Endodermal cell (in vitro differentiated cells): ENCODE data around the gene ZNF70. TPM values are rescaled to one million over a fixed set of nuclear protein-coding genes. Genes with fewer than 3 reads are reported as not detected.
A peak's percentile ranks its signal among the peaks of the same experiment; 100 is the strongest.

Source experiments
- DNase-seq: peaks from one replicate; pipeline ENCODE4 v3.0.0-alpha.2; 2017
- H3K27ac ChIP-seq: 2 replicates; pipeline ENCODE4 v1.5.1; 2013; ENCODE audit warnings: mild to moderate bottlenecking, low read depth, low read length, moderate library complexity
- H3K27me3 ChIP-seq: 2 replicates; pipeline ENCODE4 v1.6.1; 2013; ENCODE audit warnings: mild to moderate bottlenecking, low read length, moderate library complexity; ENCODE audit not compliant: insufficient read depth, control insufficient read depth, poor library complexity, severe bottlenecking
- H3K36me3 ChIP-seq: 2 replicates; pipeline ENCODE4 v1.7.0; 2013; ENCODE audit warnings: mild to moderate bottlenecking, low read length, moderate library complexity; ENCODE audit not compliant: control insufficient read depth, insufficient read depth
- H3K4me1 ChIP-seq: one replicate; pipeline ENCODE4 v1.7.0; 2013; ENCODE audit warnings: low read length; ENCODE audit not compliant: control insufficient read depth, insufficient read depth
- H3K4me3 ChIP-seq: 2 replicates; pipeline ENCODE4 v1.5.1; 2013; ENCODE audit warnings: mild to moderate bottlenecking, low read length, moderate library complexity
- H3K9ac ChIP-seq: 2 replicates; pipeline ENCODE4 v1.6.1; 2013; ENCODE audit warnings: mild to moderate bottlenecking, low read length, moderate library complexity; ENCODE audit not compliant: poor library complexity, severe bottlenecking; ENCODE audit errors: extremely low read depth
- H3K9me3 ChIP-seq: 2 replicates; pipeline ENCODE4 v1.6.1; 2013; ENCODE audit warnings: mild to moderate bottlenecking, low read length, moderate library complexity; ENCODE audit not compliant: control insufficient read depth
- H3K27ac Mint-ChIP-seq: 2 replicates; pipeline ENCODE4 v1.8.0; 2020; ENCODE audit warnings: mixed read lengths
- H3K27me3 Mint-ChIP-seq: 2 replicates; pipeline ENCODE4 v1.8.0; 2021; ENCODE audit warnings: mild to moderate bottlenecking, mixed read lengths; ENCODE audit not compliant: insufficient read depth
- H3K36me3 Mint-ChIP-seq: 2 replicates; pipeline ENCODE4 v1.8.0; 2020; ENCODE audit warnings: low read depth, mixed read lengths
- H3K4me1 Mint-ChIP-seq: 2 replicates; pipeline ENCODE4 v1.8.0; 2020; ENCODE audit warnings: mixed read lengths
- H3K4me3 Mint-ChIP-seq: 2 replicates; pipeline ENCODE4 v1.8.0; 2020; ENCODE audit warnings: mild to moderate bottlenecking, moderate library complexity, mixed read lengths
- H3K9me3 Mint-ChIP-seq: 2 replicates; pipeline ENCODE4 v1.8.0; 2020; ENCODE audit warnings: mild to moderate bottlenecking, mixed read lengths
- WGBS, 2 experiments: methylation state at CpG; one replicate each; pipeline versions ENCODE4 v1.1.5 to v1.1.7; 2013; ENCODE audit warnings: missing lambda C conversion rate in 2 of 2, mixed read lengths in 1 of 2; ENCODE audit not compliant: insufficient coverage in 1 of 2, insufficient read length in 1 of 2; 5-methylcytosine and 5-hydroxymethylcytosine counted together
- total RNA-seq, 2 donors: library from RNA; stranded (reverse); fragmentation: NEBNext Ultra II Directional in 1 of 2; extraction: Animal tissue kit (Norgen Biotek cat#: 25700) in 1 of 2; gene quantifications; 2 replicates in 1 of 2; 3 replicates in 1 of 2; pipeline ENCODE4 v1.2.1, GENCODE V29; 2021
- TF ChIP-seq, protein P1 (sequence below): fragments of 200-600 bp; sonication (generic); conservative IDR thresholded peaks from 2 replicates; pipeline ENCODE4 v1.5.0; 2021; ENCODE audit warnings: antibody characterized with exemption, mild to moderate bottlenecking

The ZNF70 gene
- total RNA-seq, 2 donors from 2014 or later: 4.7 to 5.7 TPM

DNA sequence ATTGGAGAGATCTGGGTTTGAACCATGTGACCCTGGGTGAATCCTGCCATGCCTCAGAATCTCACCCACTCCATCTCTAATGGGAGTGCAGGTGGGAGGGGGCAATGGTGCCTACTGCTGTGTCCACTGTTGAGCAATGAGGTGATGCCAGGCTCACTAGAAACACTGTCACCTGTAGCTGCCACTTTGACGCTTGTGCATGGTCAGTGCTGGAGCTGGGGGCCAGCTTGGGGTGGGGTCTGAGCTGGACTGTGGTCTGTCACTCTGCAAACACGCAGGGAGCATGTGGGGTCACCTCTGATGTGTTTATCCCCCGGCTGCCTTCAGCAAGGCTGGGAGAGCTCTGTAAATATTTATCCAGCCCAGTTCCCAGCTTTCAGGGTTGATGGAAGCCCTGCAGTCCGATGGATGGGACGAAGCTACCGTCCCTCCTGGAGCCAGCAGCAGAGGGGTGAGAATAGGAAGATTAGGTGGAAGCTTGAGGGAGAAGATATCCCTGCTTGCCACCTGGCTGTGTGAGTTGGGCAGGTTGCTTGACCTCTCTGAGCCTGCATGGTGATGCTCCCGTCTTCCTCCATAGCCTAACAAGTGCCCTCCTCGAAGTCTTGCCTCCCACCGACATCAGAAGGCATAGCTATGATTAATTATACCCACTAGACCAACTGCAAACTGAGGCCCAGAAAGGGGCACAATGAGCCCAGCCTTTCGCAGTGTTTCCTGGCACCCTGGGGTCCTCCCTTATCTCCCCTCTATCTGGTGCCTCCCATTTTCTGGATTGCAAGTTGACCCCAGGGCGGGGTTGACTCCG is 23.4 kb upstream of the ZNF70 start:
- TF ChIP-seq, protein P1, sequence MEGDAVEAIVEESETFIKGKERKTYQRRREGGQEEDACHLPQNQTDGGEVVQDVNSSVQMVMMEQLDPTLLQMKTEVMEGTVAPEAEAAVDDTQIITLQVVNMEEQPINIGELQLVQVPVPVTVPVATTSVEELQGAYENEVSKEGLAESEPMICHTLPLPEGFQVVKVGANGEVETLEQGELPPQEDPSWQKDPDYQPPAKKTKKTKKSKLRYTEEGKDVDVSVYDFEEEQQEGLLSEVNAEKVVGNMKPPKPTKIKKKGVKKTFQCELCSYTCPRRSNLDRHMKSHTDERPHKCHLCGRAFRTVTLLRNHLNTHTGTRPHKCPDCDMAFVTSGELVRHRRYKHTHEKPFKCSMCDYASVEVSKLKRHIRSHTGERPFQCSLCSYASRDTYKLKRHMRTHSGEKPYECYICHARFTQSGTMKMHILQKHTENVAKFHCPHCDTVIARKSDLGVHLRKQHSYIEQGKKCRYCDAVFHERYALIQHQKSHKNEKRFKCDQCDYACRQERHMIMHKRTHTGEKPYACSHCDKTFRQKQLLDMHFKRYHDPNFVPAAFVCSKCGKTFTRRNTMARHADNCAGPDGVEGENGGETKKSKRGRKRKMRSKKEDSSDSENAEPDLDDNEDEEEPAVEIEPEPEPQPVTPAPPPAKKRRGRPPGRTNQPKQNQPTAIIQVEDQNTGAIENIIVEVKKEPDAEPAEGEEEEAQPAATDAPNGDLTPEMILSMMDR: no peak
- Mint-ChIP-seq H3K4me1 (peaks cover 23% of the 10 kb centered on the region), H3K27me3 (peaks cover 34% of the 10 kb centered on the region), H3K36me3 (no peaks in the 10 kb centered on the region), H3K4me3 (no peak overlapping the region), H3K27ac (no peak overlapping the region), H3K9me3 (no peaks in the 10 kb centered on the region)
- H3K4me3 ChIP-seq: no peak overlapping the region
- no peaks in the 10 kb centered on the region for H3K9me3 ChIP-seq
- no peaks in the 10 kb centered on the region for H3K27me3 ChIP-seq
- no peak for DNase-seq
- no peaks in the 10 kb centered on the region for H3K36me3 ChIP-seq
- 82 to 83% methylated on average over 9 to 12 of the region's 12 CpGs for WGBS, 2 experiments
- no peak overlapping the region for H3K27ac ChIP-seq
- no peak overlapping the region for H3K9ac ChIP-seq
- H3K4me1 ChIP-seq: peaks cover 5% of the 10 kb centered on the region

DNA sequence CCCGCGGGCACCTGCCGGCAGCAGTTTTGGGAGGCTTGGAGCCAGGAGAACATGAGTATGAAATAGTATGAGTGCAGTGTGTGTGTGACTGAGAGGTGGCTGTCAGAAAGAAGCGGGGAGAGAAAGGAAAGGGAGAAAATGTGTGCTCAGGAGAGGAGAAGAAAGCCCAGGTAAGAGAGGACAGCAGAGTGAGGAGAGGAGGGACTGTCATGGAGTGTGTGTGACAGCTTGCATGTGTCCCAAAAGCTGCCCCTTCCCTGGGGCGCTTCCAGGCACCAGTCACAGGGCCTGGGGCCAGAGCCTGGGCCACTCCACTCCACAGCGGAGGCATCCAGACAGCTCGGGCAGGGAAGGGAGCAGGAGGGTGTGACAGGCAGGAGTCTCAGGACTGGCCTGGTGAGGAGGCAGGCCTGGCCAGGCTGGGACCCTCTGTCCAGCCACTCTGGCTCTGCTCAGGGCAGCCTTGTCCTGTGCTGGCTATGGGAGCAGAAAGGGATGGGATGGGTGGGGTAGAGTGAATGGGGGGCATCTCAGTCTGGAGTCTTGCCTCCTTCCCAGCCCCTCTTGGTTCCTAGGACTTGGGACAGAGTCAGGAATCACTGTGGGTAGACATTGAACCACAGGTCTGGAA is 22.7 kb upstream of the ZNF70 start:
- no peak overlapping the region for H3K9ac ChIP-seq
- H3K4me1 Mint-ChIP-seq: peaks cover 23% of the 10 kb centered on the region
- DNase-seq: no peak

DNA sequence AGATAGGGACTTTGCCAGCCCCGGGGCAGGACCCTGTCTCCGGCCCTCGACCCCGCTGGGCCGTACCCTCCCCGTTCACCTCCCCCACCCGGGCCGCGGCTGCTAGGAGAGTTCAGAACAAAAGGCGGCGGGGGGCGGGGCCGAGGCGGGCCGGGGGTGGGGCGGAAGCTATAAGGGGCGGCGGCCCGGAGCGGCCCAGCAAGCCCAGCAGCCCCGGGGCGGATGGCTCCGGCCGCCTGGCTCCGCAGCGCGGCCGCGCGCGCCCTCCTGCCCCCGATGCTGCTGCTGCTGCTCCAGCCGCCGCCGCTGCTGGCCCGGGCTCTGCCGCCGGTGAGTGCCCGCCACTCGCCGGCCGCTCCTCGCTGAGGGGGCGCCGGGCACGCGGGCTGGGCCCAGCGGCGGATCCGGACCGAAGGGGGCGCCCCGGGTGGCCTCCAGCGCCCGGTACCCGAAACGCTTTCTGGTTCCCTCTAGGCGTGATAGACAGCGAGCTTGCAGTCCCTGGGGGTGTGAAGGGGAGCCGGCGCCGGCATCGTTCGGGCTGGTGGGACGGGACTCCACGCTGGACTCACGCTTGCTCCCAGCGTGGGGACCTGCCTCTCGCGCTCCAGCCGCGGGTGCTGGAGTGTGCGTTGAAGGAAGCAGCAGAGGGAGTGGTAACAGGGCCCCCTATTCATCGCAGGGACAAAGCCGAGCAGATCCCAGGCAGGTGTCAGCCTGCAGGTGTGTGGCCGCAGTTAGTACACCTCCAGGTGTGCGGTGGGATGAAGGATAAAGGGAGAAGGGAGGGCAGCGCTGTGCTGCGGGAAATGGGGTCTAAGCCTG is 21.9 kb upstream of the ZNF70 start, which contains the start of gene MMP11:
TSS of gene MMP11 (plus strand) at position 201 of the 825 bp plus-strand sequence. CDS start at position 223, 22 bp downstream.
- H3K27ac Mint-ChIP-seq: no peak within 1 kb of the TSS
- H3K27me3 Mint-ChIP-seq: peaks cover 39% of the 10 kb centered on the region
- H3K4me3 ChIP-seq: peak within 1 kb of the TSS; percentile 78
- WGBS, 2 experiments: 3 to 6% methylated on average over 33 to 79 of the region's 79 CpGs
- no peaks in the 10 kb centered on the region for H3K27me3 ChIP-seq
- H3K27ac ChIP-seq: no peak within 1 kb of the TSS
- H3K36me3 Mint-ChIP-seq: no peaks in the 10 kb centered on the region
- peak within 1 kb of the TSS; percentile 65 for H3K4me3 Mint-ChIP-seq
- no peaks in the 10 kb centered on the region for H3K36me3 ChIP-seq
- no peaks in the 10 kb centered on the region for H3K9me3 ChIP-seq
- peaks cover 23% of the 10 kb centered on the region for H3K4me1 Mint-ChIP-seq
- H3K9me3 Mint-ChIP-seq: no peaks in the 10 kb centered on the region
- TF ChIP-seq, protein P1: peak; percentile 28
- H3K9ac ChIP-seq: peak within 1 kb of the TSS; percentile 51
- peaks cover 5% of the 10 kb centered on the region for H3K4me1 ChIP-seq
- peak; percentile 91 for DNase-seq

More for the DNA sequence above, 22.7 kb upstream of the ZNF70 start:
- Mint-ChIP-seq H3K27me3 (peaks cover 39% of the 10 kb centered on the region), H3K36me3 (no peaks in the 10 kb centered on the region), H3K9me3 (no peaks in the 10 kb centered on the region), H3K27ac (no peak overlapping the region), H3K4me3 (peak overlapping the region; percentile 65)
- Histone ChIP-seq H3K4me1 (peaks cover 5% of the 10 kb centered on the region), H3K27me3 (no peaks in the 10 kb centered on the region), H3K4me3 (peak overlapping the region; percentile 78), H3K9me3 (no peaks in the 10 kb centered on the region), H3K27ac (no peak overlapping the region), H3K36me3 (no peaks in the 10 kb centered on the region)
- TF ChIP-seq, protein P1: no peak
- 60 to 72% methylated on average over 4 to 7 of the region's 7 CpGs for WGBS, 2 experiments
